Muscle of back (tissue), 11 donors: ENCODE data around the gene UQCR11. TPM values are rescaled to one million over a fixed set of nuclear protein-coding genes. Genes with fewer than 3 reads are reported as not detected.
A peak's percentile ranks its signal among the peaks of the same experiment; 100 is the strongest.
"Not testable (repeated sequence)": the region's sequence is repeated elsewhere in the genome, so short reads cannot be mapped to it uniquely, and the experiment has no call there.

ENCODE experiments used
- DNase-seq, 3 donors: peaks; one replicate each; pipeline versions ENCODE4 v3.0.0 to v3.0.0-alpha.2; 2013
- polyA plus RNA-seq, 10 donors: library from polyadenylated mRNA; unstranded; fragments of 120-200 nt; gene quantifications; one replicate each; pipeline ENCODE4 v1.2.1, GENCODE V29; 2013; ENCODE audit not compliant: insufficient read length in 10 of 10

Gene UQCR11
- polyA plus RNA-seq, 10 donors, result 103 to 166 (median 121) TPM

DNA sequence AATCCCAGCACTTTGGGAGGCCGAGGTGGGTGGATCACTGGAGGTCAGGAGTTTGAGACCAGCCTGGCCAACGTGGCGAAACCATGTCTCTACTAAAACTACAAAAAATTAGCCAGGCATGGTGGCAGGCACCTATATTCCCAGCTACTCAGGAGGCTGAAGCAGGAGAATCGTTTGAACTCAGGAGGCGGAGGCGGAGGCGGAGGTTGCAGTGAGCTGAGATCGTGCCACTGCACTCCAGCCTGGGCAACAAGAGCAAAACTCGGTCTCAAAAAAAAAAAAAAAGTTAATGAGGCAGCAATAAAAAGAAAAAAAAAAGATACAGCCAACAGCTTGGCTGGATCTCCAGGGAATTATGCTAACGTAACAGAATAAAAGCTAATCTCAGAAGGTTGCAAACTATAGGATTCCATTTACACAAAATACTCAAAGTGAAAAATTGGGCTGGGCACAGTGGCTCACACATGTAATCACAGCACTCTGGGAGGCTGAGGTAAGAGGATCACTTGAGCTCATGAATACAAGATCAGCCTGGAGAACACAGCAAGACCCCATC is 35.7 kb upstream of the UQCR11 start:
- not testable (repeated sequence) for DNase-seq

DNA sequence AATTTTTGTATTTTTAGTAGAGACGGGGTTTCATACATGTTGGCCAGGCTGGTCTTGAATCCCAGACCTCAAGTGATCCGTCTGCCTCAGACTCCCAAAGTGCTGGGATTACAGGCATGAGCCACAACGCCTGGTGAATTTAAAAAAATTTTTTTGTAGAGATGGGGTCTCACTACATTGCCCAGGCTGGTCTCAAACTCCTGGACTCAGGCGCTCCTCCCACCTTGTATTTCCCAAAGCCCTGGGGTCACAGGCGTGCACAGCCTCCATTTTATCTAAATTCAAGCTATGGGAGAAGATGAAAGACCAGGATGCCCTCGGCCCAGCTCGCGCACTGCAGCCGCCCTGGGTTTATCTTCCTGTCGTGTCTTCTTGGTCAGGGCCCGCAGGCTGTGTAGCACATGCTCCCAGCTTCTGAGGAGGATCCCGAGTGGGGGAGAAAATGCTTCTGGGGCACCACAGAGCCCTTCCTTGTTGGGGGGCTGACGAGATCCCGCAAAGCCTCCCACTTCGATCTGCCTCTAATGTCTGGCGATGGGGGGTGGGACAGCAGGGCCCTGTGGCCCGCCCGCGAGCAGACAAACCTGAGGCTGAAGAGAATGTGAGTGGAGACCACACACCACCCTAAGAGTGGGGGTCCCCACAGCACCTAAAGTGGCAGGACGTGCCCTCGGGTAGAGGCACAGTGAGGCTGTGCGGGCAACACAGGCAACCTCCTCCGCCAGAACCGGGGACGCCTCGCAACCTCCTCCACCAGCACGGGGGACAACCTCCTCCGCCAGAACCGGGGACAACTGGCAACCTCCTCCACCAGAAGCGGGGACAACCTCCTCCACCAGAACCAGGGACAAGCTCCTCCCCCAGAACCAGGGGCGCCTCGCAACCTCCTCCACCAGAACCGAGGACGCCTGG is 31.3 kb upstream of the UQCR11 start:
- DNase-seq, result no peak

- no peak for DNase-seq
These were observed 29.6 kb upstream of the UQCR11 start for GRCh38 chr19:1634938-1635243.

GRCh38 chr19:1634242-1634937 is 29.1 kb upstream of the UQCR11 start:
- DNase-seq, result no peak

DNA sequence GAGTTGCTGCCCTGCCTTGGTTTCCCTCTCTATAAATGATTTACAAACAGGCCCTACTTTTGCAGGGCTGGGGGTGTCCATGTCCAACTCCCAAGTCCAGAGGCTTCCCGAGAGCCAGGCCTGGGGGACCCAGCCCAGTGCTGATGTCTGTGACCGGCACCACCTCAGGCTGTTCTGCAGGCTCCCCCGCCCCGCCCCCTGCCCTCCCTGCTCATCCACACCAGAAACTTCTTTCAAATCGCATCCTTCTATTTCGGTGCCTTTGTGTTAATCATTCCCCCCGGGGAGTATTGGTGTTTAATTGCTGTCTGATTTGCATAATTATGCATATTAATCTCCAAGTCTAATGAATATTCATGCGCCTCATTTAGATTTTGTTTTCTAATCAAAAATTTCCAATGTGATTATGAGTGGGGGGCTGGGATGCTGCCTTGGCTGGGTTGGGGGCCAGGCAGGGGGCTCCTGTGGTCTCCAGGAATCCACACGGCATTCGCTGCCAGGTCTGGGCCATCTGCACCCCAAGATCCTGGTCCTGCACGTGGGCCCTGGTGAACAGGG is 28.1 kb upstream of the UQCR11 start:
- DNase-seq, result no peak

DNA sequence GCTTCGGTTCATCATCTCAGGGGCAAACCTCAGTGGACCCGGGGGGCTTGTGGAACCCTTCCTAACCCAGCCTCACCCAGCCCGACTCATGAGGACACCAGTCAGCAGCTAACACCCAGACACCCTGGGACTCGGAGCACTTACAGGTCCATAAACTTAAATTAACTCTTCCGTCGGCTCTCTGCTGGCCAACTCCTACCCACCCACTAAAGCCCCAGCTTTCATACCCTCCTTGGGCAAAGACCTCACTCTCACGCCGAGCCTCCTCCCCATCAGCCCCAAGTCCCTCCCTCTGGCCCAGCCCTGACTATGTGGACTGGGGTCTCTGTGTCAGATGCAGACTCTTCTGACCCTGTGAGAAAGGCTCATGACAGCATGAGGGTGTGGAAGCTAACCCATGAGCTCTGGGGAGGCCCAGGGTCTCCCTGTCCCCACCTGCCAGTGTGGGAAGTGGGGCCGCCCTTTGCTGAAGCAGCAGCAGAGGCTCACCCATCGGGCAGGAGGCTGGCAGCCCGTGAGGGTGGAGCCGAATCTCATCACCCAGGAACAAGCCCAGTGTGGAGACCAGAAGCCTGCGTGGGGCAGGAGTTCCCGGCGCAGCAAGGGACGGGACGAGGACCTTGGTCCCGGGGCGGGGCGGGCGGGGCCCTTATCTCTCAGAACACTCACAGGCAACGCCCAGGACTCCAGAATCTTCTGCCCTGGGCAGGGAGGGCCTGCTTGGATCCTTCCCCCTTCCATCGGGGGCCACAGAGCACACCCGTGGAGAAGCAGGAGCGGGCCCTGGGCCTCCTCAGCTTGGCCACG is 27.4 kb upstream of the UQCR11 start:
- DNase-seq, result no peak

DNA sequence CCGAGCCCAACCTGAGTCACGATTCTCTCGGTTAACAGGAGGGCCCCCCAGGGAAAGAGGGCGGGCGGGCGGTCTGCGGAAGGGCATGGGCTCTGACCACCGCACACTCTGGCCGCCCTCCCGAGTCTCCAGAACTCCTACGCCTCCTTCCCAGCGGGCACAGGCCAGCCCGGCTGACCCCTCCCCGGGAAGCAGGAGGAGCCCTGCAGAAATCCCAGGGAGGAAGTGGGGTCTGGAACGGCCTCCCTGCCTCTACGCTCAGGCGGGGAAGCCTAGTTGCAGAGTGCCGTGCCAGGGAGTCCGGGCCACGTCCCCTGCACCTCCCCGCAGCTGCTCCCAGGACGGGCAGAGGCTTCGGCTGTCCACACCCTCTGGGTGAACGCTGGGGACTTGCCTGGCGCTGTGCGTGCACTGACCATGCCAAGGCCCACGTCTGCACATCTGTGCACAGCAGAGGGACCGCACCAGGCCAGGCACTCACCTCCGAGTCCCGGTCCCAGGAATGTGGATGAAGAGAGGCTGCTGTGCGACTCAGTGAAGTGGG is 26.4 kb upstream of the UQCR11 start:
- DNase-seq, result no peak

DNA sequence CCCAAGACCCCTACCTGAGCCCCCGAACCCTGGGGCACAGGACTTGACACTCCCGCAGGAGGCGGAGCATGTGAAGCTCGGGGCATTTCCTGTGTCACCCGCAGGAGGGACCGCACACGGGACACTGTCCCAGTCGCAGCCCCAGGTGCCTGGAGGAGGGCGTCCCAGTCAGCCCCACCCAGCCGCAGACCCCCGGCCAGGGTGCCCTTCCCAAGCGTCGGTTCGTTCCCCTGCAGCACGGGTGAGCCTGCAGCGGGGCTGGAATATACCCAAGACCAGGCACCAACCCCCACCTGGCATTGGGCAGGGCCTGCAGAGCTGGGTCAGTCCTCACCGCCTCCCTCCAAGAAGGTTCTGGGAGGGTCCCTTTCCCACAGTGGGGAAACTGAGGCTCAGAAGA is 25.5 kb upstream of the UQCR11 start:
- DNase-seq, result no peak

GRCh38 chr19:1630012-1630411 is 24.8 kb upstream of the UQCR11 start:
- DNase-seq, result no peak

GRCh38 chr19:1629256-1629808 is 24.1 kb upstream of the UQCR11 start:
- no peak for DNase-seq

DNA sequence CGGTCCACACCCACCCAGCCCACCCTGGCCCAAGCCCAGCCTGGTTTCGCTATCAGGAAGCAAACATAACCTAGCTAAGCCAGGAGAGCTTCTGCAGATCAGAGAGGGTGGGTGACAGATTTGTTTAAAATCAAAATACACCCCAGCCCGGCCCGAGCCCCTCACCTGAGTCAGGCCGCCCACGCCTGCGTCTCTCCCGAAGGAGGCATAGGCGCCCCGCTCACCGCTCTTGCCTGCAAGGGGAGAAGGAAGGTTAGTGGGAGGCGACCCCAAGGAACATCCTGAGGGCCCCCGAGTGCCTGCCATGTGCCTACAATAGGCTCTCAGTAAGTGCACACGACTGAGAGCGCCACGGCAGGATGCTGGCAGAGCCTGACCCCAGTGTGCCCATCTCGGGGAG is 21.9 kb upstream of the UQCR11 start:
- no peak for DNase-seq

- DNase-seq, result no peak
These were observed 21.3 kb upstream of the UQCR11 start for GRCh38 chr19:1626417-1627010.

- peak; percentile 28 to 61 (median 38) for DNase-seq
These were observed 19.2 kb upstream of the UQCR11 start for GRCh38 chr19:1624458-1624857.

GRCh38 chr19:1622541-1622940 is 17.3 kb upstream of the UQCR11 start:
- DNase-seq, result no peak

DNA sequence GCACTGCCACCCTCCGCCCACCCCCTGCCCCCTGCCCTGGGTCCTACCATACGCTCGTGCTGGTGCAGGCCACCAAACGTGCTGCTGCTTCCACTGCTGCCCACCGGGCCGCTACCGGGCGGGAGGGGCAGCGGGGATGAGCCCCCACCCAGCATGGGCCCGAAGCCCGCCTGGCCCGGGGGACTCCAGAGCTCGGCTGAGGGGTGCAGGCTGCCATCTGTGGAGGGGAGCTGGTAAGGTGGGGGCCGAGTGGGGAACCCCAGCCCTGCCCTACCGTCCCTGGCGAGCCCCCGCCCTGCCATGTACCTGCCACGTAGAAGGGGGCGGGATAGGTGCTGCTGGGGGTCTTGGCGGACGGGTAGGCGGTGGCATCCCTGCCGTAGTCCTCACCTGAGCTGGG is 16.7 kb upstream of the UQCR11 start:
- no peak for DNase-seq

GRCh38 chr19:1621574-1621973 is 16.3 kb upstream of the UQCR11 start:
- no peak for DNase-seq

DNA sequence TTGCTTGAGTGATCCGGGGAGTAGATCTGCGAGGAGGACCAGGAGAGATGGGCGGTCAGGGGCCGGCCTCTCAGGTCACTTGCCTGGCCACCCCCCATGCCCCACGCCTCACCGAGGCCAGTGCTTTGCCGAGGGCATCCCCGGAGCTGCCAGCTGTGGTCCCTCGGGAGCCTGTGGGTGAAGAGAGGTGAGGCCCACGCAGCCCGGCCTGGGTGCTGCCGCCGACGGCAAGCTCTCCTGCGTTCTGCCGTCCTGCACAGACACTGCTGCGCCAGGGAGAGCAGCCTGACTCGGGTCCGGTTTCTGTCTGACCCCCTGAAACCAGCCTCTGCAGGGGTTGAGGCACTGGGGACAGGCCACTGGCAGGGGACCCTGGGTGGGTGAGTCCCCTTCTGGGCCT is 15.8 kb upstream of the UQCR11 start:
- DNase-seq, result no peak

- DNase-seq, result no peak
These were observed 15.2 kb upstream of the UQCR11 start for GRCh38 chr19:1620502-1620901.

DNA sequence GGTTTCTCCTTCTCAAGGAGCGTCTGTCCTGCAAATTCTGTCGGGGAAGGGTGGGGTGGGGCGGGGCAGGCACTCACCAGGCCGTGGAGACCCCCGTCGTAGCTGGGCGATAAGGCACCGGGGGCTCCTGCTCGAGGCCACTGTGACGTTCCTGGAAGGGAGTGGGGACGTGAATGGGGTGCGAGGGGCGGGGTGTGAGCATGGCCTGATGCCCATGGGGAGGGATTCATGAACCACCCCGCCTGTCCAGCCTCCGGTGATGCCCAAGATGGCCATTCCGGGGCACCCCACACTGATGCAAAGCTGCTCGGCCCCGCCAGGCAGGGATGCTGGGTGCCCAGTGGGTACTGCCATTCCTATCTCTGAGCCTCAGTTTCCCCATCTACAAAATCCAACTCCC is 14.4 kb upstream of the UQCR11 start:
- DNase-seq, result no peak

GRCh38 chr19:1619094-1619439 is 13.8 kb upstream of the UQCR11 start:
- no peak for DNase-seq
